Middle frontal gyrus (tissue), 1 donor: Measurements from ENCODE around the gene BRD3.
"Not testable (repeated sequence)": the region's sequence is repeated elsewhere in the genome, so short reads cannot be mapped to it uniquely, and the experiment has no call there.

Experiments
- DNase-seq: peaks from one replicate; pipeline ENCODE4 v3.0.0-alpha.2; 2015; ENCODE audit warnings: low spot score; ENCODE audit errors: extremely low spot score

Gene BRD3

GRCh38 chr9:134067904-134068743 is at the start of gene BRD3:
Gene BRD3 (minus strand): TSS chr9:134068026. CDS start chr9:134053477, 14,549 bp downstream.
- DNase-seq, result peak; percentile 89

- no peak for DNase-seq
These were observed 44.7 kb upstream of the BRD3 start for GRCh38 chr9:134112561-134112960.

GRCh38 chr9:134111064-134111463 is 43.2 kb upstream of the BRD3 start:
- DNase-seq, result no peak

- no peak for DNase-seq
These were observed 35.7 kb upstream of the BRD3 start for GRCh38 chr9:134103391-134103998.

- DNase-seq, result no peak
These were observed 33.9 kb upstream of the BRD3 start for GRCh38 chr9:134101623-134102149.

GRCh38 chr9:134101133-134101532 is 33.3 kb upstream of the BRD3 start:
- DNase-seq, result not testable (repeated sequence)

GRCh38 chr9:134100040-134100439 is 32.2 kb upstream of the BRD3 start:
- no peak for DNase-seq

GRCh38 chr9:134099123-134099761 is 31.4 kb upstream of the BRD3 start:
- no peak for DNase-seq

GRCh38 chr9:134089972-134090371 is 22.1 kb upstream of the BRD3 start:
- no peak for DNase-seq

- no peak for DNase-seq
These were observed 20.4 kb upstream of the BRD3 start for GRCh38 chr9:134088063-134088725.

- no peak for DNase-seq
These were observed 17.8 kb upstream of the BRD3 start for GRCh38 chr9:134085674-134086073.

- DNase-seq, result no peak
These were observed 15.6 kb upstream of the BRD3 start for GRCh38 chr9:134083451-134083850.

- no peak for DNase-seq
These were observed 8.8 kb upstream of the BRD3 start for GRCh38 chr9:134076644-134077043.

- DNase-seq, result not testable (repeated sequence)
These were observed 7.9 kb upstream of the BRD3 start for GRCh38 chr9:134075689-134076088.

- no peak for DNase-seq
These were observed 5.7 kb upstream of the BRD3 start for GRCh38 chr9:134073500-134073899.

- DNase-seq, result not testable (repeated sequence)
These were observed 4.9 kb upstream of the BRD3 start for GRCh38 chr9:134072683-134073082.

- DNase-seq, result no peak
These were observed 3.3 kb upstream of the BRD3 start for GRCh38 chr9:134071149-134071548.

GRCh38 chr9:134069480-134070399 is 1.9 kb upstream of the BRD3 start:
- no peak for DNase-seq

GRCh38 chr9:134068744-134069479 is 1.1 kb upstream of the BRD3 start:
- no peak for DNase-seq
